Stimulated activated CD4-positive, alpha-beta T cell treated with anti-CD3 and anti-CD28 coated beads, Interleukin-4, amount 100 ng/mL, for 4 hours (primary cell): ENCODE measurements around the gene CHML.

Experiments used
- DNase-seq, 2 experiments: peaks; one replicate each; pipeline ENCODE4 v3.0.0-alpha.2; 2020

CHML gene

GRCh38 chr1:241615043-241615974, 24.9 kb downstream of the CHML start:
- no peak for DNase-seq

- DNase-seq, result no peak
These were observed 25.6 kb downstream of the CHML start for GRCh38 chr1:241614572-241614971.

GRCh38 chr1:241614144-241614543, 26.0 kb downstream of the CHML start:
- DNase-seq, result no peak

GRCh38 chr1:241612533-241613477, 27.4 kb downstream of the CHML start:
- no peak for DNase-seq

- no peak for DNase-seq
These were observed 28.4 kb downstream of the CHML start for GRCh38 chr1:241611736-241612135.

- no peak for DNase-seq
These were observed 29.1 kb downstream of the CHML start for GRCh38 chr1:241611063-241611462.

- DNase-seq, result no peak
These were observed 29.9 kb downstream of the CHML start for GRCh38 chr1:241610056-241610815.

DNA sequence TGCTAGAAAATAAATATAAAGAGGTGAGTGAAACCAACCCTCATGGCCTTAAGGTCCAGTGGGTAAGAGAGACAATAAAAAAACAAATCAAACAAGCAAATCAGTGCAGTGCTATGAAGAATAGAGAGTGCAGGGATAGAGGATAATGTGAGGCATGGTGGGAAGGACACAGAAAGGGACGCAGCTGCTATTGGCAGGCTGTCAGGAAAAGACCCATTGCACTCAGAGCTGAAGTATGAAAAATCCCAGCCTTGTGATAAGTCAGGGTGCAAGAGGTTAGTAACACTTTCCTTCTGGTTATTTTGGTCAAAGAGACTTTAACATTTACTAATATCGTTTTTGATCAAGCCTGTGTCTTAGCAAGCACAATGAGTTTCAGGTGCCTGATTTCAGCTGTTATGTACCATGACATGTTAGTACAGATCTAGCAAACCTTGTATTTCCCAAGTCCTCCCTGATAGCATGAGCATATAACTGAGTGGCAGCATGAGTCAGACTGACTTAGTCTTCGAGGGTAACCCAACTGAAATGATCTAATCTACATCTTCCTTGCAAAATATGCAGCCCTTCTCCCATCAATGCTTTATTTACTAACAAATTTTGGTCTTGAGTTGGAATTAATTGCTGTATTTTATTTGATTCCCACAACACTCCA, 31.7 kb downstream of the CHML start:
- DNase-seq, result no peak

- no peak for DNase-seq
These were observed 32.7 kb downstream of the CHML start for GRCh38 chr1:241607497-241607896.

DNA sequence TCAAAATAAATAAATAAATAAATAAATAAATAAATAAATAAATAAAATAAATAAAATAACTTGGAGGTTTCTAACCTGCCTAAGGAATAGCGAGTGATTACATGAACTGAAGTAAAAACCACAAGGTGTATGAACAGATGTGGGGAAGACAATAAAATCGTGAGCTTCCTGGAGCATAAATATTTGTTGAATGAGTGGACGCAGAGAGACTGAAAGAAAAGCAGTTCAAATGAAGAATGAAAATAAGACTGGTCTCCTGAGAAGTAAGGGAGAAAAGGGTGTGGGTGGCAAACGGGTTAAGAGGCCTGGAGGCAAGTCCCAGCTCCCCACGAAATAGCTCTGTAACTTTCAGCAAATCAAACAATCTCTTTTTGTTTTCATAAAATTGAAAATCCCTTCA, 33.6 kb downstream of the CHML start:
- DNase-seq, result no peak

- DNase-seq, result no peak
These were observed 34.9 kb downstream of the CHML start for GRCh38 chr1:241605146-241605805.

- DNase-seq, result no peak
These were observed 36.4 kb downstream of the CHML start for GRCh38 chr1:241603731-241604245.

- DNase-seq, result no peak
These were observed 39.7 kb downstream of the CHML start for GRCh38 chr1:241600496-241600901.

DNA sequence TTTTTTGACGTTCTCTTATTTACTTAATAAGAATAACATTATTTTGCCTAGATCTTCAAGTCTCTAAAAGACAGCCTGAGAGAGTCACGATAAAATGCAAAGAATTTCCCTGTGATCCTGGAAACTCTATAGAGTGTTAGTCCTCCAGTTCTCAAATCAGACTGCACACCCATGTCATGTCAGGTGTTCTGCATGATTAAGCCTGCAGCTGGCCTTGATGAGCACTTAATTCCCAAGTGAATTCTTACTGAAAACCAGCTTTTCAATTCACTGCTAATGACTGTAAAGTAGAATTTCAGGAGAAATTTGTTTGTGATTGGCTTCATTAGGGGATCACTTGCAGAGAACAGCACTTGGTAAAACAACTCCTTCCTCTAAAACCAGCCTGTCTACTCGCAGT, 41.9 kb downstream of the CHML start:
- no peak for DNase-seq

DNA sequence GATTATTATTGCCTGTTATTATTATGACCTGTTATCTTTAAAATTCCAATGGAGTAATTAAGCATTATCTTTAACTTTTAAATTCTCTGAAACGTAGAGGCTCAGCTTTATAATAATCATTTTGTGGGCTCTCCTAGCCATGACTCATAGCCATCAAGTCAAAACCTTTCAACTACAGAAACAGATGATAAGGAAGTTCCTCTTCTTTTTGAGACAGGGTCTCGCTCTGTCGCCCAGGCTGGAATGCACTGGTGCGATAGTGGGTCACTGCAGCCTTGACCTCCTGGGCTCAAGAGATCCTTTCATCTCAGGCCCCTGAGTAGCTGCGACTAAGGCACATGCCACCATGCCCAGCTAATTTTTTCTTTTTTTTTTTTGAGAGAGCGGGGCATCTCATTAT, 43.5 kb downstream of the CHML start:
- no peak for DNase-seq

GRCh38 chr1:241593186-241593585, 47.0 kb downstream of the CHML start:
- DNase-seq, result no peak

GRCh38 chr1:241592273-241592958, 47.8 kb downstream of the CHML start:
- no peak for DNase-seq

- no peak for DNase-seq
These were observed 48.4 kb downstream of the CHML start for GRCh38 chr1:241591736-241592135.

DNA sequence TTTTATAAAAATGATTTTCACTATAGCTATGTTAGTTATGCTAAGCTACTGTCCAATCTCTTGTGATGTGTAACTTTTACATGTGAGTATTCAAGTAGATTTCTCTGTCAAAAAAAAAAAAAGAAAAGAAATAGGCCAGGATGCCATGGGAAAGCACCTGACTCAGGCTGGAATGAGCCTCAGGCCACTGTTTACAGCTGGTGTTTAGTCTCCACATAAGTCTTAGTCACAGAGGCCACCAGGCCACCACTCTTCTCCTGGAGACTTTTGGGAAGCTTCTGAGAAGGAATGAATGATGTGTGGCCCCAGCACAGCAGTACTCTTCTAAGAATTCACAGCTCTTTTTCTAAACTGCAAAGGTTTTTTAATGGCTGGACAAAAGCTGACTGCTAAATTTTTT, 48.9 kb downstream of the CHML start:
- no peak for DNase-seq

DNA sequence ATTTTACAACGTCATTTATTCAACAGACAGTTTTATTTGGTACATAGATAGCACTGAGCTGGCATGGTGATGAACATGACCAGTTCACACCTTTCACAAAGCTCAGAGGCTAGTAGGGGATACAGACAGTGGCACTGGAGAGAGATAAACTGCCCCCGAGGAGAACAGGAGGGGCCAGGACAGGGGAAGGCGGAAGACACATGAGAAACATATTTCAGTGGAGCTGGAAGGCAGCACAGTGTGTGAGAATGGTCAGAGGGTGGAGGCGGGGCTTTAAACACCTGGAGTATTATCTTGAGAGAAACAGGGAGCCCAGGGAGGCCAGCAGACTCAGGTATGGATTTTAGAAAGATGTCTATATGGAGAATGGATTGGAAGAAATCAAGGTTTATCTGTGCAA, 49.5 kb downstream of the CHML start:
- DNase-seq, result no peak
